GM12878 (cell line): Measurements from ENCODE around the gene ANKRD6. TPM values are rescaled to one million over a fixed set of nuclear protein-coding genes. Genes with fewer than 3 reads are reported as not detected.

ENCODE experiments used
- ATAC-seq: fragments of 200-7000 bp; cut with Tn5 transposase; 3 replicates; pipeline ENCODE4 v1.9.1; 2020; ENCODE audit warnings: mild to moderate bottlenecking, moderate library complexity
- BruUV-seq: library from RNA; stranded (reverse); fragments of 400-500 nt; replicated peaks from 2 replicates; lab custom pipeline; 2021; lab: Mats Ljungman, UMichigan
- CTCF ChIA-PET: fragments of 300-600 bp; sonication (Branson Sonifier 250); formaldehyde crosslinking; extraction: SDS; loops from one replicate; lab custom pipeline; 2021; ENCODE audit warnings: inconsistent platforms; lab: Yijun Ruan, JAX
- POLR2A ChIA-PET: fragments of 350-600 bp; formaldehyde crosslinking; extraction: SDS; loops from one replicate; lab custom pipeline; 2021; ENCODE audit warnings: inconsistent platforms; lab: Charles Lee
- RAD21 ChIA-PET: fragments of 300-600 bp; sonication (Branson Sonifier 250); formaldehyde crosslinking; loops from one replicate; lab custom pipeline; 2023; ENCODE audit warnings: antibody characterized with exemption; ENCODE audit not compliant: unreplicated experiment; lab: Charles Lee
- SMC1A ChIA-PET: fragments of 300-600 bp; sonication (Branson Sonifier 250); formaldehyde crosslinking; loops from one replicate; lab custom pipeline; 2023; ENCODE audit not compliant: unreplicated experiment, uncharacterized antibody; lab: Charles Lee
- DNase-seq: peaks from one replicate; pipeline ENCODE4 v3.0.0-alpha.2; 2011; ENCODE audit warnings: low read depth, low spot score
- FAIRE-seq: peaks from 3 replicates; lab custom pipeline; 2011; peaks lifted over from hg19 to GRCh38; lab: Jason Lieb, UNC
- H2AFZ ChIP-seq: 2 replicates; pipeline ENCODE4 v1.6.0; 2011; ENCODE audit warnings: low read depth, low read length, control low read depth; ENCODE audit not compliant: control insufficient read depth
- H3K27ac ChIP-seq: 2 replicates; pipeline ENCODE4 v1.5.1; 2011; ENCODE audit warnings: control low read depth; ENCODE audit not compliant: control insufficient read depth, insufficient read depth
- H3K27me3 ChIP-seq, 2 experiments: replicated peaks in 1 of 2; 2 replicates each; pipeline versions ENCODE4 v1.6.0 to v1.6.1; 2011; ENCODE audit warnings: low read length in 1 of 2; ENCODE audit not compliant: control insufficient read depth in 2 of 2, insufficient read depth in 2 of 2
- H3K36me3 ChIP-seq, 2 experiments: 2 replicates each; pipeline ENCODE4 v1.5.1; 2011; ENCODE audit warnings: low read length in 1 of 2; ENCODE audit not compliant: control insufficient read depth in 2 of 2, insufficient read depth in 2 of 2
- H3K4me1 ChIP-seq: 2 replicates; pipeline ENCODE4 v1.6.1; 2011; ENCODE audit warnings: mild to moderate bottlenecking, low read length, moderate library complexity, mixed read lengths; ENCODE audit not compliant: control insufficient read depth, insufficient read depth
- H3K4me2 ChIP-seq: 2 replicates; pipeline ENCODE4 v1.6.0; 2011; ENCODE audit warnings: control low read depth; ENCODE audit not compliant: control insufficient read depth, insufficient read depth
- H3K4me3 ChIP-seq: fragments of 200-600 bp; sonication (generic); 2 replicates; pipeline ENCODE4 v1.5.1; 2016
- H3K79me2 ChIP-seq: 2 replicates; pipeline ENCODE4 v1.6.0; 2011; ENCODE audit warnings: low read length; ENCODE audit not compliant: control insufficient read depth, insufficient read depth
- H3K9ac ChIP-seq: 2 replicates; pipeline ENCODE4 v1.8.0; 2011; ENCODE audit warnings: low read length, control low read depth, mixed read lengths; ENCODE audit not compliant: control insufficient read depth, insufficient read depth
- H3K9me3 ChIP-seq: replicated peaks from 3 replicates; pipeline ENCODE4 v1.5.1; 2011; ENCODE audit warnings: mild to moderate bottlenecking, low read length; ENCODE audit not compliant: control insufficient read depth, insufficient read depth
- H4K20me1 ChIP-seq: 2 replicates; pipeline ENCODE4 v1.6.0; 2011; ENCODE audit not compliant: control insufficient read depth, insufficient read depth
- CHD4 ChIP-seq: fragments of 200-600 bp; sonication (generic); IDR thresholded peaks from 2 replicates; pipeline ENCODE4 v1.6.1; 2016; ENCODE audit warnings: mild to moderate bottlenecking
- EGR1 ChIP-seq, 2 experiments: IDR thresholded peaks; 1 replicate in 1 of 2; 2 replicates in 1 of 2; pipeline ENCODE4 v1.6.1; 2011 to 2012; ENCODE audit warnings: low read depth in 2 of 2, low read length in 2 of 2, borderline replicate concordance in 1 of 2, mild to moderate bottlenecking in 1 of 2, moderate library complexity in 1 of 2
- EZH2 ChIP-seq: IDR thresholded peaks from 2 replicates; pipeline ENCODE4 v1.6.1; 2012; ENCODE audit warnings: low read depth, mild to moderate bottlenecking, control low read depth, inconsistent platforms, low read length, borderline replicate concordance; ENCODE audit not compliant: control insufficient read depth
- IRF4 ChIP-seq: IDR thresholded peaks from 2 replicates; pipeline ENCODE4 v1.6.1; 2011; ENCODE audit warnings: low read depth, low read length
- KLF5 ChIP-seq: fragments of 450-650 bp; IDR thresholded peaks from 2 replicates; pipeline ENCODE4 v1.6.1; 2014; ENCODE audit warnings: mild to moderate bottlenecking; ENCODE audit not compliant: partially characterized antibody
- MAX ChIP-seq: IDR thresholded peaks from 2 replicates; pipeline ENCODE4 v1.6.1; 2012; ENCODE audit warnings: low read depth, low read length, improper control_type of control experiment
- MTA3 ChIP-seq: IDR thresholded peaks from 2 replicates; pipeline ENCODE4 v1.6.1; 2012; ENCODE audit warnings: low read length, inconsistent platforms, borderline replicate concordance
- PML ChIP-seq: IDR thresholded peaks from 2 replicates; pipeline ENCODE4 v1.6.1; 2012; ENCODE audit warnings: low read length, inconsistent platforms
- POLR2AphosphoS5 ChIP-seq: IDR thresholded peaks from 2 replicates; pipeline ENCODE4 v1.6.1; 2011; ENCODE audit warnings: mild to moderate bottlenecking, low read length, inconsistent platforms
- POU2F2 ChIP-seq: IDR thresholded peaks from 3 replicates; pipeline ENCODE4 v1.6.1; 2011; ENCODE audit warnings: low read depth, mild to moderate bottlenecking, low read length, borderline replicate concordance
- RAD21 ChIP-seq: IDR thresholded peaks from 2 replicates; pipeline ENCODE4 v1.6.1; 2011; ENCODE audit warnings: mild to moderate bottlenecking, low read depth, low read length, moderate library complexity; ENCODE audit not compliant: insufficient read depth
- RAD51 ChIP-seq: fragments of 450-650 bp; IDR thresholded peaks from 2 replicates; pipeline ENCODE4 v1.6.1; 2016; ENCODE audit warnings: moderate library complexity, mild to moderate bottlenecking, inconsistent platforms
- ZNF384 ChIP-seq: IDR thresholded peaks from 2 replicates; pipeline ENCODE4 v1.6.1; 2012; ENCODE audit warnings: low read depth, mild to moderate bottlenecking, low read length, improper control_type of control experiment, borderline replicate concordance
- WGBS: methylation state at CpG from one replicate; pipeline ENCODE4 v1.1.6; 2016; ENCODE audit warnings: low lambda C conversion rate; ENCODE audit not compliant: insufficient replicate concordance, insufficient coverage; ENCODE audit errors: missing lambda C conversion rate; 5-methylcytosine and 5-hydroxymethylcytosine counted together
- in situ Hi-C: fragments of 300-500 bp; cut with MboI; formaldehyde crosslinking; loops from 9 replicates; pipeline ENCODE4 v1.14.3; 2018; ENCODE audit warnings: mixed read lengths
- intact Hi-C: fragments of 100-400 bp; cut with micrococcal nuclease; formaldehyde crosslinking; loops from one replicate; pipeline ENCODE4 v1.14.2; 2022; ENCODE audit not compliant: unreplicated experiment
- polyA plus RNA-seq, 11 experiments: library from polyadenylated mRNA; depleted of rRNA in 4 of 11; unstranded in 6 of 11; stranded (reverse) in 5 of 11; fragments of >200 nt; fragmentation: Nextera tagmentation in 4 of 11; fragmentation: Illumina TruSeq in 1 of 11; extraction: Ambion mirVana in 4 of 11; extraction: Trizol in 1 of 11; gene quantifications; 1 replicate in 1 of 11; 2 replicates in 10 of 11; pipeline versions ENCODE4 v1.2.1 to v1.2.3, GENCODE V29; 2011 to 2016; ENCODE audit warnings: inconsistent platforms in 2 of 11, missing spikeins in 2 of 11, low read depth in 1 of 11
- total RNA-seq, 4 experiments: library from RNA; depleted of rRNA in 3 of 4; stranded (reverse); fragments of >200 nt in 3 of 4; fragmentation: Illumina TruSeq in 1 of 4; extraction: Trizol in 1 of 4; gene quantifications; 2 replicates each; pipeline versions ENCODE4 v1.2.1 to v1.2.3, GENCODE V29; 2013 to 2021
- TF ChIP-seq, protein P1 (sequence below), 3 experiments: IDR thresholded peaks in 2 of 3; conservative IDR thresholded peaks in 1 of 3; 2 replicates each; pipeline ENCODE4 v1.5.1; 2011; ENCODE audit warnings: low read depth in 3 of 3, low read length in 3 of 3, mild to moderate bottlenecking in 3 of 3, control low read depth in 2 of 3, moderate library complexity in 2 of 3, inconsistent platforms in 1 of 3, mixed read lengths in 1 of 3; ENCODE audit not compliant: control insufficient read depth in 2 of 3, insufficient read depth in 1 of 3; ENCODE audit errors: extremely low read depth in 1 of 3

ANKRD6 gene
- total and polyA plus RNA-seq, 10 of the 15 experiments (the other 5 are each of a cell fraction or from before 2014, with no cell fraction given) = 0.03 to 0.90 (median 0.38) TPM

- no TSS peak for BruUV-seq
- POLR2A ChIA-PET = no interaction called here
- TF ChIP-seq RAD51 (no peak), RAD21 (no peak), ZNF384 (no peak), MAX (no peak), MTA3 (no peak), KLF5 (no peak), IRF4 (no peak), POLR2AphosphoS5 (no peak), PML (no peak), CHD4 (no peak), EGR1 (IDR thresholded peaks at IDR 0.05; ENCODE audit: borderline replicate concordance in 1 of 2, low read depth in 2 of 2, low read length in 2 of 2) (no peak), EZH2 (no peak), POU2F2 (no peak)
- TF ChIP-seq, protein P1, sequence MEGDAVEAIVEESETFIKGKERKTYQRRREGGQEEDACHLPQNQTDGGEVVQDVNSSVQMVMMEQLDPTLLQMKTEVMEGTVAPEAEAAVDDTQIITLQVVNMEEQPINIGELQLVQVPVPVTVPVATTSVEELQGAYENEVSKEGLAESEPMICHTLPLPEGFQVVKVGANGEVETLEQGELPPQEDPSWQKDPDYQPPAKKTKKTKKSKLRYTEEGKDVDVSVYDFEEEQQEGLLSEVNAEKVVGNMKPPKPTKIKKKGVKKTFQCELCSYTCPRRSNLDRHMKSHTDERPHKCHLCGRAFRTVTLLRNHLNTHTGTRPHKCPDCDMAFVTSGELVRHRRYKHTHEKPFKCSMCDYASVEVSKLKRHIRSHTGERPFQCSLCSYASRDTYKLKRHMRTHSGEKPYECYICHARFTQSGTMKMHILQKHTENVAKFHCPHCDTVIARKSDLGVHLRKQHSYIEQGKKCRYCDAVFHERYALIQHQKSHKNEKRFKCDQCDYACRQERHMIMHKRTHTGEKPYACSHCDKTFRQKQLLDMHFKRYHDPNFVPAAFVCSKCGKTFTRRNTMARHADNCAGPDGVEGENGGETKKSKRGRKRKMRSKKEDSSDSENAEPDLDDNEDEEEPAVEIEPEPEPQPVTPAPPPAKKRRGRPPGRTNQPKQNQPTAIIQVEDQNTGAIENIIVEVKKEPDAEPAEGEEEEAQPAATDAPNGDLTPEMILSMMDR (IDR thresholded peaks at IDR 0.05 in 2 of 3, conservative IDR thresholded peaks at IDR 0.05 in 1 of 3; ENCODE audit: control insufficient read depth in 2 of 3, extremely low read depth in 1 of 3, insufficient read depth in 1 of 3, low read depth in 3 of 3, low read length in 3 of 3) = no peak
- TF ChIP-seq, all 136 proteins: peak for 0
- Histone ChIP-seq H2AFZ (no peak overlapping the region), H3K4me1 (peaks cover 10% of the 10 kb centered on the region), H3K27me3 (no peaks in the 10 kb centered on the region), H3K9me3 (no peaks in the 10 kb centered on the region), H3K4me3 (no peak overlapping the region), H3K27ac (no peak overlapping the region), H4K20me1 (no peaks in the 10 kb centered on the region), H3K9ac (no peak overlapping the region), H3K36me3 (no peaks in the 10 kb centered on the region), H3K79me2 (no peaks in the 10 kb centered on the region), H3K4me2 (no peak overlapping the region)
- in situ Hi-C loops = no loop called here
- intact Hi-C loops = no loop called here
- RAD21 ChIA-PET = no interaction called here
- no peak for FAIRE-seq
- 42% methylated on average over 4 of the region's 4 CpGs for WGBS
- SMC1A ChIA-PET = interaction anchor here (1.2 kb wide), 1 partner anchor 274 kb away, joined by 3 read pairs; no protein-coding TSS in a partner anchor
- CTCF ChIA-PET = interaction anchor here (0.6 to 1.6 kb wide), 2 partner anchors 159 to 220 kb away, joined by 3 read pairs; partner anchors contain the start of gene ANKRD6
- ATAC-seq = no peak
- no peak for DNase-seq
These were observed 158.8 kb downstream of the ANKRD6 start for GRCh38 chr6:89591745-89592144.
